ENCODE results near the gene EXD2. TPM values are rescaled to one million over a fixed set of nuclear protein-coding genes. Genes with fewer than 3 reads are reported as not detected.
"Not testable (repeated sequence)": the region's sequence is repeated elsewhere in the genome, so short reads cannot be mapped to it uniquely, and the experiment has no call there.

Gene EXD2
- total RNA-seq, 2 experiments from 2014 or later: 6.5 to 8.3 TPM

- Mint-ChIP-seq H3K27me3 (peaks cover 63% of the 10 kb centered on the region), H3K4me1 (no peaks in the 10 kb centered on the region), H3K4me3 (no peak overlapping the region), H3K9me3 (peaks cover 10% of the 10 kb centered on the region), H3K27ac (no peak overlapping the region), H3K36me3 (peaks cover 1% of the 10 kb centered on the region)
- DNase-seq (no peak), ATAC-seq (ENCODE audit: low read depth) (no peak)
- POLR2A ChIA-PET: no interaction called here
These were observed 29.7 kb upstream of the EXD2 start for GRCh38 chr14:69161590-69161989.

- H3K9me3 Mint-ChIP-seq; DNase-seq; H3K27ac Mint-ChIP-seq; POLR2A ChIA-PET; H3K36me3 Mint-ChIP-seq; ATAC-seq (ENCODE audit: low read depth); H3K4me3 Mint-ChIP-seq; H3K4me1 Mint-ChIP-seq: not testable (repeated sequence)
- H3K27me3 Mint-ChIP-seq: peaks cover 29% of the 10 kb centered on the region
These were observed 25.5 kb upstream of the EXD2 start for GRCh38 chr14:69165787-69166186.

GRCh38 chr14:69170839-69171238 lies 20.5 kb upstream of the EXD2 start:
- Mint-ChIP-seq H3K4me3 (no peak overlapping the region), H3K9me3 (no peaks in the 10 kb centered on the region), H3K4me1 (no peaks in the 10 kb centered on the region), H3K27ac (no peak overlapping the region), H3K27me3 (peaks cover 14% of the 10 kb centered on the region), H3K36me3 (peaks cover 1% of the 10 kb centered on the region)
- POLR2A ChIA-PET: no interaction called here
- ATAC-seq (ENCODE audit: low read depth) (no peak), DNase-seq (no peak)

- ATAC-seq (ENCODE audit: low read depth) (no peak), DNase-seq (no peak)
- H3K4me3 Mint-ChIP-seq: no peak overlapping the region
- no peak overlapping the region for H3K27ac Mint-ChIP-seq
- H3K27me3 Mint-ChIP-seq: peaks cover 15% of the 10 kb centered on the region
- H3K36me3 Mint-ChIP-seq: no peaks in the 10 kb centered on the region
- POLR2A ChIA-PET: no interaction called here
- no peaks in the 10 kb centered on the region for H3K4me1 Mint-ChIP-seq
- no peaks in the 10 kb centered on the region for H3K9me3 Mint-ChIP-seq
These were observed 19.7 kb upstream of the EXD2 start for GRCh38 chr14:69171569-69171968.

- H3K27me3 Mint-ChIP-seq: peaks cover 15% of the 10 kb centered on the region
- H3K4me3 Mint-ChIP-seq: no peak overlapping the region
- no peak for DNase-seq
These were observed 16.2 kb upstream of the EXD2 start for GRCh38 chr14:69175130-69175529.

GRCh38 chr14:69181491-69181890 lies 9.8 kb upstream of the EXD2 start:
- H3K36me3 Mint-ChIP-seq: no peaks in the 10 kb centered on the region

More at GRCh38 chr14:69175130-69175529, 16.2 kb upstream of the EXD2 start:
- H3K4me1 Mint-ChIP-seq: no peaks in the 10 kb centered on the region
- POLR2A ChIA-PET: no interaction called here
- H3K36me3 Mint-ChIP-seq: no peaks in the 10 kb centered on the region
- H3K9me3 Mint-ChIP-seq: no peaks in the 10 kb centered on the region
- no peak for ATAC-seq (ENCODE audit: low read depth)
- H3K27ac Mint-ChIP-seq: no peak overlapping the region

GRCh38 chr14:69182580-69182979 lies 8.7 kb upstream of the EXD2 start:
- ATAC-seq (ENCODE audit: low read depth); H3K4me1 Mint-ChIP-seq; H3K4me3 Mint-ChIP-seq; POLR2A ChIA-PET; DNase-seq; H3K36me3 Mint-ChIP-seq; H3K9me3 Mint-ChIP-seq; H3K27ac Mint-ChIP-seq: not testable (repeated sequence)
- H3K27me3 Mint-ChIP-seq: peaks cover 19% of the 10 kb centered on the region

More at GRCh38 chr14:69181491-69181890, 9.8 kb upstream of the EXD2 start:
- Mint-ChIP-seq H3K27ac (no peak overlapping the region), H3K4me3 (no peak overlapping the region), H3K9me3 (no peaks in the 10 kb centered on the region), H3K27me3 (peaks cover 18% of the 10 kb centered on the region), H3K4me1 (no peaks in the 10 kb centered on the region)
- DNase-seq (no peak), ATAC-seq (ENCODE audit: low read depth) (no peak)
- POLR2A ChIA-PET: no interaction called here

- no peaks in the 10 kb centered on the region for H3K9me3 Mint-ChIP-seq
These were observed 7.6 kb upstream of the EXD2 start for GRCh38 chr14:69183735-69184134.

GRCh38 chr14:69190191-69190590 lies 1.1 kb upstream of the EXD2 start:
- no peak overlapping the region for H3K27ac Mint-ChIP-seq
- H3K4me3 Mint-ChIP-seq: no peak overlapping the region

More at GRCh38 chr14:69183735-69184134, 7.6 kb upstream of the EXD2 start:
- Mint-ChIP-seq H3K4me1 (no peaks in the 10 kb centered on the region), H3K27ac (no peak overlapping the region), H3K36me3 (no peaks in the 10 kb centered on the region), H3K27me3 (peaks cover 22% of the 10 kb centered on the region), H3K4me3 (no peak overlapping the region)
- ATAC-seq (ENCODE audit: low read depth) (no peak), DNase-seq (no peak)
- POLR2A ChIA-PET: no interaction called here

GRCh38 chr14:69193721-69194120 lies 2.4 kb downstream of the EXD2 start:
- peaks cover 15% of the 10 kb centered on the region for H3K4me1 Mint-ChIP-seq
- POLR2A ChIA-PET: no interaction called here
- ATAC-seq (ENCODE audit: low read depth) (no peak), DNase-seq (no peak)
- H3K27ac Mint-ChIP-seq: no peak overlapping the region
- peaks cover 2% of the 10 kb centered on the region for H3K27me3 Mint-ChIP-seq
- no peaks in the 10 kb centered on the region for H3K9me3 Mint-ChIP-seq
- no peaks in the 10 kb centered on the region for H3K36me3 Mint-ChIP-seq
- no peak overlapping the region for H3K4me3 Mint-ChIP-seq

More at GRCh38 chr14:69190191-69190590, 1.1 kb upstream of the EXD2 start:
- ATAC-seq (ENCODE audit: low read depth) (no peak), DNase-seq (no peak)
- Mint-ChIP-seq H3K4me1 (peaks cover 15% of the 10 kb centered on the region), H3K9me3 (no peaks in the 10 kb centered on the region), H3K27me3 (peaks cover 7% of the 10 kb centered on the region), H3K36me3 (no peaks in the 10 kb centered on the region)
- POLR2A ChIA-PET: no interaction called here

GRCh38 chr14:69199786-69200185 lies 8.5 kb downstream of the EXD2 start:
- no peak for ATAC-seq (ENCODE audit: low read depth)
- POLR2A ChIA-PET: no interaction called here
- Mint-ChIP-seq H3K36me3 (no peaks in the 10 kb centered on the region), H3K9me3 (no peaks in the 10 kb centered on the region), H3K4me1 (no peaks in the 10 kb centered on the region), H3K27ac (no peak overlapping the region), H3K4me3 (no peak overlapping the region), H3K27me3 (peaks cover 2% of the 10 kb centered on the region)
- no peak for DNase-seq

- H3K4me1 Mint-ChIP-seq: no peaks in the 10 kb centered on the region
- H3K4me3 Mint-ChIP-seq: no peak overlapping the region
- no peak for ATAC-seq (ENCODE audit: low read depth)
- no peaks in the 10 kb centered on the region for H3K9me3 Mint-ChIP-seq
- H3K36me3 Mint-ChIP-seq: no peaks in the 10 kb centered on the region
- no peak for DNase-seq
- POLR2A ChIA-PET: no interaction called here
- H3K27me3 Mint-ChIP-seq: no peaks in the 10 kb centered on the region
- no peak overlapping the region for H3K27ac Mint-ChIP-seq
These were observed 13.5 kb downstream of the EXD2 start for GRCh38 chr14:69204753-69205152.

- Mint-ChIP-seq H3K9me3 (no peaks in the 10 kb centered on the region), H3K27ac (no peak overlapping the region), H3K36me3 (no peaks in the 10 kb centered on the region), H3K4me1 (no peaks in the 10 kb centered on the region), H3K4me3 (no peak overlapping the region), H3K27me3 (no peaks in the 10 kb centered on the region)
- no peak for ATAC-seq (ENCODE audit: low read depth)
- DNase-seq: no peak
- POLR2A ChIA-PET: interaction anchor here (1.4 kb wide), 1 partner anchor 10 kb away, joined by 3 read pairs; no protein-coding TSS in a partner anchor
These were observed 16.2 kb downstream of the EXD2 start for GRCh38 chr14:69207435-69208041.

- POLR2A ChIA-PET: no interaction called here
- DNase-seq: no peak
- H3K9me3 Mint-ChIP-seq: no peaks in the 10 kb centered on the region
- H3K36me3 Mint-ChIP-seq: peaks cover 2% of the 10 kb centered on the region
- H3K27ac Mint-ChIP-seq: no peak overlapping the region
- H3K27me3 Mint-ChIP-seq: no peaks in the 10 kb centered on the region
- no peak for ATAC-seq (ENCODE audit: low read depth)
- no peak overlapping the region for H3K4me3 Mint-ChIP-seq
- no peaks in the 10 kb centered on the region for H3K4me1 Mint-ChIP-seq
These were observed 17.4 kb downstream of the EXD2 start for GRCh38 chr14:69208666-69209065.

- Mint-ChIP-seq H3K4me1 (no peaks in the 10 kb centered on the region), H3K9me3 (peaks cover 2% of the 10 kb centered on the region), H3K27me3 (no peaks in the 10 kb centered on the region), H3K4me3 (no peak overlapping the region), H3K27ac (no peak overlapping the region), H3K36me3 (peaks cover 14% of the 10 kb centered on the region)
- POLR2A ChIA-PET: no interaction called here
- DNase-seq: no peak
- no peak for ATAC-seq (ENCODE audit: low read depth)
These were observed 23.1 kb downstream of the EXD2 start for GRCh38 chr14:69214393-69214792.

Data from activated naive CD8-positive, alpha-beta T cell treated with anti-CD3 and anti-CD28 coated beads, Interleukin-2, amount 10 ng/mL, durations not matched to agents 7 days and 5 days (primary cell).